Keratinocyte (primary cell): Measurements from ENCODE around the gene SOS1. TPM values are rescaled to one million over a fixed set of nuclear protein-coding genes. Genes with fewer than 3 reads are reported as not detected.

ENCODE experiments used
- DNase-seq: peaks from one replicate; pipeline ENCODE4 v3.0.0-alpha.2; 2011; ENCODE audit warnings: low read depth, missing footprints, low spot score
- FAIRE-seq: peaks from 2 replicates; lab custom pipeline; 2011; peaks lifted over from hg19 to GRCh38; lab: Jason Lieb, UNC
- H2AFZ ChIP-seq: 2 replicates; pipeline ENCODE4 v1.6.0; 2012; ENCODE audit warnings: low read length, control low read depth, inconsistent platforms; ENCODE audit not compliant: control insufficient read depth
- H3K27ac ChIP-seq: 2 replicates; pipeline ENCODE4 v1.5.1; 2011; ENCODE audit warnings: low read length; ENCODE audit not compliant: control insufficient read depth, insufficient read depth
- H3K27me3 ChIP-seq: 3 replicates; pipeline ENCODE4 v1.6.0; 2011; ENCODE audit warnings: low read length; ENCODE audit not compliant: control insufficient read depth, insufficient read depth; ENCODE audit errors: extremely low read depth
- H3K36me3 ChIP-seq, 2 experiments: 2 replicates in 1 of 2; 3 replicates in 1 of 2; pipeline ENCODE4 v1.5.1; 2011; ENCODE audit warnings: low read length in 2 of 2, mild to moderate bottlenecking in 1 of 2; ENCODE audit not compliant: control insufficient read depth in 2 of 2, insufficient read depth in 2 of 2; ENCODE audit errors: extremely low read depth in 1 of 2
- H3K4me1 ChIP-seq: 3 replicates; pipeline ENCODE4 v1.5.1; 2011; ENCODE audit warnings: low read length; ENCODE audit not compliant: control insufficient read depth, insufficient read depth; ENCODE audit errors: extremely low read depth
- H3K4me2 ChIP-seq: 3 replicates; pipeline ENCODE4 v1.6.0; 2011; ENCODE audit warnings: low read depth, low read length; ENCODE audit not compliant: control insufficient read depth, insufficient read depth; ENCODE audit errors: extremely low read depth
- H3K4me3 ChIP-seq, 3 experiments: fragments of 200-600 bp in 1 of 3; sonication (generic) in 1 of 3; 2 replicates in 2 of 3; 3 replicates in 1 of 3; pipeline ENCODE4 v1.5.1; 2011 to 2016; ENCODE audit warnings: low read length in 3 of 3, mild to moderate bottlenecking in 3 of 3, control low read depth in 2 of 3, inconsistent platforms in 1 of 3, low read depth in 1 of 3, mixed read lengths in 1 of 3, mixed run types in 1 of 3, moderate library complexity in 1 of 3; ENCODE audit not compliant: control insufficient read depth in 2 of 3, insufficient read depth in 2 of 3; ENCODE audit errors: extremely low read depth in 1 of 3
- H3K79me2 ChIP-seq: 2 replicates; pipeline ENCODE4 v1.6.0; 2012; ENCODE audit warnings: low read length; ENCODE audit not compliant: control insufficient read depth, insufficient read depth
- H3K9ac ChIP-seq: 3 replicates; pipeline ENCODE4 v1.6.0; 2011; ENCODE audit warnings: low read length; ENCODE audit not compliant: control insufficient read depth, insufficient read depth; ENCODE audit errors: extremely low read depth
- H3K9me1 ChIP-seq: 3 replicates; pipeline ENCODE4 v1.6.0; 2011; ENCODE audit warnings: low read length; ENCODE audit not compliant: control insufficient read depth, insufficient read depth; ENCODE audit errors: extremely low read depth
- H3K9me3 ChIP-seq: 2 replicates; pipeline ENCODE4 v1.5.1; 2012; ENCODE audit warnings: low read depth, low read length; ENCODE audit not compliant: control insufficient read depth
- H4K20me1 ChIP-seq: 3 replicates; pipeline ENCODE4 v1.6.0; 2011; ENCODE audit warnings: low read length; ENCODE audit not compliant: control insufficient read depth, insufficient read depth; ENCODE audit errors: extremely low read depth
- EZH2 ChIP-seq: IDR thresholded peaks from one replicate; pipeline ENCODE4 v1.6.1; 2012; ENCODE audit warnings: inconsistent platforms, mild to moderate bottlenecking, low read length, moderate library complexity
- dilution Hi-C: fragments of 300-500 bp; cut with MboI; formaldehyde crosslinking; loops from one replicate; pipeline ENCODE4 v1.7.0; 2020; ENCODE audit warnings: low sequenced_read_pairs; ENCODE audit not compliant: extremely low pct_ligation_motif_present
- polyA plus RNA-seq, 5 experiments: library from polyadenylated mRNA; depleted of rRNA in 3 of 5; stranded (reverse) in 3 of 5; stranded (forward) in 1 of 5; unstranded in 1 of 5; fragments of >200 nt; gene quantifications; 1 replicate in 1 of 5; 2 replicates in 3 of 5; 3 replicates in 1 of 5; pipeline versions ENCODE4 v1.2.1 to v1.2.3, GENCODE V29; 2011 to 2012; ENCODE audit warnings: missing spikeins in 2 of 5, low read depth in 1 of 5, low replicate concordance in 1 of 5
- TF ChIP-seq, protein P1 (sequence below), 3 experiments: IDR thresholded peaks in 1 of 3; conservative IDR thresholded peaks in 1 of 3; optimal IDR thresholded peaks in 1 of 3; 2 replicates in 2 of 3; 3 replicates in 1 of 3; pipeline versions ENCODE3 to v1.5.1; 2011; ENCODE audit warnings: low read length in 3 of 3, mild to moderate bottlenecking in 3 of 3, moderate library complexity in 2 of 3, control low read depth in 1 of 3, inconsistent platforms in 1 of 3; ENCODE audit not compliant: insufficient read depth in 2 of 3; ENCODE audit errors: extremely low read depth in 1 of 3

Gene SOS1
- polyA plus RNA-seq, 1 donor (not counting 4 experiments of a cell fraction or from before 2014, with no cell fraction given) = 21.5 TPM

DNA sequence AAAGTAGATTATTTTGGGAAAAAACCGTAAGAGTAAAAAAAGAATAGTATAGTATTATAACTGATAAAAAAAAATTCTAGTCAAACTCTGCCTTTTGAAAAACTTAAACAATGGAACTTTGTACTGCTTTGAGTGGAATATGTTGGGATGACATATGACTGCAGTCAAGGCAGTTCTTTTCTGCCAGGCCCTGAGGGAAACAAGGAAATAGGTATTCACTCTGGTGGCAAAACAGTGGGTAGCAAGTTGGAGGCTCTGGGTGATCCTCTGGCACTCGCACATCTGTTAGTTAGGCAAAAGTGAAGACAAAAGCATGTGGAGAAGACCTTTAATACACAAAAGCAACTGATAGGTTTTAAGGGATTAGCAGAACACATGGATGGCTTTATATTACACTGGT is 129.0 kb downstream of the SOS1 start:
- TF ChIP-seq, protein P1, sequence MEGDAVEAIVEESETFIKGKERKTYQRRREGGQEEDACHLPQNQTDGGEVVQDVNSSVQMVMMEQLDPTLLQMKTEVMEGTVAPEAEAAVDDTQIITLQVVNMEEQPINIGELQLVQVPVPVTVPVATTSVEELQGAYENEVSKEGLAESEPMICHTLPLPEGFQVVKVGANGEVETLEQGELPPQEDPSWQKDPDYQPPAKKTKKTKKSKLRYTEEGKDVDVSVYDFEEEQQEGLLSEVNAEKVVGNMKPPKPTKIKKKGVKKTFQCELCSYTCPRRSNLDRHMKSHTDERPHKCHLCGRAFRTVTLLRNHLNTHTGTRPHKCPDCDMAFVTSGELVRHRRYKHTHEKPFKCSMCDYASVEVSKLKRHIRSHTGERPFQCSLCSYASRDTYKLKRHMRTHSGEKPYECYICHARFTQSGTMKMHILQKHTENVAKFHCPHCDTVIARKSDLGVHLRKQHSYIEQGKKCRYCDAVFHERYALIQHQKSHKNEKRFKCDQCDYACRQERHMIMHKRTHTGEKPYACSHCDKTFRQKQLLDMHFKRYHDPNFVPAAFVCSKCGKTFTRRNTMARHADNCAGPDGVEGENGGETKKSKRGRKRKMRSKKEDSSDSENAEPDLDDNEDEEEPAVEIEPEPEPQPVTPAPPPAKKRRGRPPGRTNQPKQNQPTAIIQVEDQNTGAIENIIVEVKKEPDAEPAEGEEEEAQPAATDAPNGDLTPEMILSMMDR (optimal IDR thresholded peaks at IDR 0.05 in 1 of 3, IDR thresholded peaks at IDR 0.05 in 1 of 3, conservative IDR thresholded peaks at IDR 0.05 in 1 of 3; ENCODE audit: extremely low read depth in 1 of 3, insufficient read depth in 2 of 3, low read length in 3 of 3) = no peak
- no peak for TF ChIP-seq EZH2
- Histone ChIP-seq H2AFZ (no peak overlapping the region), H3K9ac (no peak overlapping the region), H4K20me1 (no peaks in the 10 kb centered on the region), H3K4me2 (no peak overlapping the region), H3K4me3 (no peak overlapping the region), H3K9me1 (no peaks in the 10 kb centered on the region), H3K27ac (no peak overlapping the region), H3K79me2 (no peaks in the 10 kb centered on the region), H3K9me3 (no peaks in the 10 kb centered on the region), H3K4me1 (no peaks in the 10 kb centered on the region), H3K36me3 (no peaks in the 10 kb centered on the region), H3K27me3 (no peaks in the 10 kb centered on the region)
- FAIRE-seq (no peak), DNase-seq (no peak)
- dilution Hi-C loops = no loop called here

DNA sequence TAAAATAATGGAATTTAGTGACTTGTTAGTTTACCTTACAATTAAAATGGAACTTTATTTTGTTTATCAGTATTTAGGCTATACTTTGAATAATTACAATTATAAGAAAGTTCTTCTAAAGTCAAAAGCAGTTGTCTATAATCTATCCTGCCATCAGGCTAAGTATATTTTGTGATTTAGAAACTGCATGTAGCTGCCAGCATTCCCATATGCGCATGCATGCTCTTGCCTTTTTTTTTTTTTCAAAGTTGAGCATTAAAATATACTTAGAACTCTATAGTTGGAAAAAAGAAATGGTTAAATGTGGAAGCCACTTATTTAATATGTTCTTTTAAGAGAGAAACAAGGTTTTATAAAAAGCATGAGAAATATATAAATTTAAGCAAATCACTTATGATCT is 132.1 kb downstream of the SOS1 start:
- H3K4me1 ChIP-seq = no peaks in the 10 kb centered on the region
- no peaks in the 10 kb centered on the region for H3K27me3 ChIP-seq
- dilution Hi-C loops = no loop called here
- no peaks in the 10 kb centered on the region for H3K9me1 ChIP-seq
- no peak overlapping the region for H3K4me2 ChIP-seq
- FAIRE-seq = no peak
- no peak for TF ChIP-seq EZH2
- TF ChIP-seq, protein P1 (optimal IDR thresholded peaks at IDR 0.05 in 1 of 3, IDR thresholded peaks at IDR 0.05 in 1 of 3, conservative IDR thresholded peaks at IDR 0.05 in 1 of 3; ENCODE audit: extremely low read depth in 1 of 3, insufficient read depth in 2 of 3, low read length in 3 of 3) = no peak
- no peaks in the 10 kb centered on the region for H3K79me2 ChIP-seq
- no peak overlapping the region for H3K27ac ChIP-seq
- DNase-seq = no peak
- H4K20me1 ChIP-seq = no peaks in the 10 kb centered on the region
- H3K36me3 ChIP-seq = peaks cover 7 to 14% of the 10 kb centered on the region in 2 experiments
- H2AFZ ChIP-seq = no peak overlapping the region
- no peak overlapping the region for H3K9ac ChIP-seq
- H3K4me3 ChIP-seq = no peak overlapping the region
- no peaks in the 10 kb centered on the region for H3K9me3 ChIP-seq
